BLaER1 treated with 17β-estradiol and CSF1 and Interleukin-3, amounts not matched to agents 10 nM and 100 nM (cell line): ENCODE data around the gene ANO6.
"Not testable (repeated sequence)": the region's sequence is repeated elsewhere in the genome, so short reads cannot be mapped to it uniquely, and the experiment has no call there.

Experiments
- H3K27ac ChIP-seq, 11 experiments: shearing (Covaris generic); formaldehyde crosslinking; 2 replicates each; pipeline ENCODE4 v1.8.1; 2022
- H3K27me3 ChIP-seq, 11 experiments: shearing (Covaris generic); formaldehyde crosslinking; 2 replicates each; pipeline ENCODE4 v1.8.1; 2022
- H3K36me3 ChIP-seq, 11 experiments: shearing (Covaris generic); formaldehyde crosslinking; 2 replicates each; pipeline ENCODE4 v1.8.1; 2022
- H3K4me1 ChIP-seq, 10 experiments: shearing (Covaris generic); formaldehyde crosslinking; 2 replicates each; pipeline ENCODE4 v1.8.1; 2022
- H3K4me2 ChIP-seq, 11 experiments: shearing (Covaris generic); formaldehyde crosslinking; 2 replicates each; pipeline ENCODE4 v1.8.1; 2022
- H3K4me3 ChIP-seq, 10 experiments: shearing (Covaris generic); formaldehyde crosslinking; 2 replicates each; pipeline ENCODE4 v1.8.1; 2022
- H3K9ac ChIP-seq, 11 experiments: shearing (Covaris generic); formaldehyde crosslinking; 2 replicates each; pipeline ENCODE4 v1.8.1; 2022
- H3K9me3 ChIP-seq, 11 experiments: shearing (Covaris generic); formaldehyde crosslinking; replicated peaks in 1 of 11; 2 replicates each; pipeline ENCODE4 v1.8.1; 2022
- H4K20me1 ChIP-seq, 11 experiments: shearing (Covaris generic); formaldehyde crosslinking; 2 replicates each; pipeline ENCODE4 v1.8.1; 2022
- Cebpa-rat ChIP-seq, 11 experiments: shearing (Covaris generic); IDR thresholded peaks; 2 replicates each; pipeline ENCODE4 v1.8.1; 2022

ANO6 gene

GRCh38 chr12:45257185-45257930, 41.5 kb downstream of the ANO6 start:
- H3K4me2 ChIP-seq: peak overlapping the region; percentile 39 to 92 (median 65)
- H3K27ac ChIP-seq: peak overlapping the region in 7 of 11 experiments; percentile 14 to 58 (median 43); a peak in 10 of 22 replicates
- no peaks in the 10 kb centered on the region for H3K9me3 ChIP-seq
- H3K4me1 ChIP-seq: peaks cover 11 to 24% (median 21%) of the 10 kb centered on the region in 10 experiments
- peaks cover 0 to 19% (median 0%) of the 10 kb centered on the region in 11 experiments; a peak in 5 of 22 replicates for H4K20me1 ChIP-seq
- no peaks in the 10 kb centered on the region for H3K27me3 ChIP-seq
- TF ChIP-seq Cebpa-rat (IDR thresholded peaks at IDR 0.05): no peak
- H3K4me3 ChIP-seq: no peak overlapping the region
- H3K36me3 ChIP-seq: peaks cover 0 to 24% (median 6%) of the 10 kb centered on the region in 11 experiments; a peak in 9 of 22 replicates
- peak overlapping the region in 2 of 11 experiments; percentile 12 to 19; a peak in 2 of 22 replicates for H3K9ac ChIP-seq

- Histone ChIP-seq H3K27ac (no peak overlapping the region), H3K9ac (no peak overlapping the region)
Observed at GRCh38 chr12:45259675-45260074, 43.8 kb downstream of the ANO6 start.

GRCh38 chr12:45260104-45260815, 44.4 kb downstream of the ANO6 start:
- no peaks in the 10 kb centered on the region for H3K9me3 ChIP-seq
- H3K9ac ChIP-seq: no peak overlapping the region
- H3K27me3 ChIP-seq: no peaks in the 10 kb centered on the region
- H3K36me3 ChIP-seq: peaks cover 0 to 24% (median 5%) of the 10 kb centered on the region in 11 experiments; a peak in 10 of 22 replicates
- H4K20me1 ChIP-seq: peaks cover 0 to 21% (median 0%) of the 10 kb centered on the region in 11 experiments; a peak in 6 of 22 replicates
- peaks cover 11 to 24% (median 21%) of the 10 kb centered on the region in 10 experiments for H3K4me1 ChIP-seq
- no peak for TF ChIP-seq Cebpa-rat (IDR thresholded peaks at IDR 0.05)
- no peak overlapping the region for H3K4me3 ChIP-seq
- H3K27ac ChIP-seq: no peak overlapping the region
- H3K4me2 ChIP-seq: no peak overlapping the region

More at GRCh38 chr12:45259675-45260074, 43.8 kb downstream of the ANO6 start:
- TF ChIP-seq Cebpa-rat (IDR thresholded peaks at IDR 0.05): no peak
- Histone ChIP-seq H4K20me1 (peaks cover 0 to 21% (median 0%) of the 10 kb centered on the region in 11 experiments; a peak in 5 of 22 replicates), H3K4me3 (no peak overlapping the region), H3K9me3 (no peaks in the 10 kb centered on the region), H3K36me3 (peaks cover 0 to 24% (median 6%) of the 10 kb centered on the region in 11 experiments; a peak in 10 of 22 replicates), H3K27me3 (no peaks in the 10 kb centered on the region), H3K4me1 (peaks cover 11 to 24% (median 21%) of the 10 kb centered on the region in 10 experiments), H3K4me2 (no peak overlapping the region)

DNA sequence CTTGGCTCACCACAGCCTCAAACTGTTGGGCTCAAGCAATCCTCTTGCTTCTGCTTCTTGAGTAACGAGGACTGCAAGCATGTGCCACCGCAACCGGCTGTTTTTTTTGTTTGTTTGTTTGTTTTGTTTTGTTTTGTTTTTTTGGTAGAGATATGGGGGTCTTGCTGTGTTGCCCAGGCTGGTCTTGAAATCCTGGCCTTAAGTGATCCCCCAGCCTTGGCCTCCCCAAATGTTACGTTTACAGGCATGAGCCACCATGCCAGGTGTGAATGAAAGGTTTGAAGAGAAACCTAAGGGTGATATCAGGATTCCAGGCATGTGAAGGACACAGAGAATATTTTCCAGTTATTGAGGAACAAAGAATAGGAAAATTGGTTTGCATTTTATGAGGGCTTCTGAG, 45.0 kb downstream of the ANO6 start:
- no peaks in the 10 kb centered on the region for H3K27me3 ChIP-seq
- no peak overlapping the region for H3K27ac ChIP-seq
- H3K36me3 ChIP-seq: peaks cover 0 to 24% (median 5%) of the 10 kb centered on the region in 11 experiments; a peak in 9 of 22 replicates
- no peak overlapping the region for H3K4me2 ChIP-seq
- no peak overlapping the region for H3K4me3 ChIP-seq
- no peaks in the 10 kb centered on the region for H3K9me3 ChIP-seq
- H3K9ac ChIP-seq: no peak overlapping the region
- H4K20me1 ChIP-seq: peaks cover 0 to 21% (median 0%) of the 10 kb centered on the region in 11 experiments; a peak in 7 of 22 replicates
- peaks cover 11 to 21% (median 19%) of the 10 kb centered on the region in 10 experiments for H3K4me1 ChIP-seq
- no peak for TF ChIP-seq Cebpa-rat (IDR thresholded peaks at IDR 0.05)

GRCh38 chr12:45262185-45262584, 46.3 kb downstream of the ANO6 start:
- H3K9ac ChIP-seq, H3K4me1 ChIP-seq, H3K4me3 ChIP-seq, H3K27ac ChIP-seq, H3K4me2 ChIP-seq, H3K27me3 ChIP-seq, H3K9me3 ChIP-seq: not testable (repeated sequence)
- peaks cover 0 to 24% (median 5%) of the 10 kb centered on the region in 11 experiments; a peak in 9 of 22 replicates for H3K36me3 ChIP-seq
- H4K20me1 ChIP-seq: peaks cover 0 to 17% (median 0%) of the 10 kb centered on the region in 11 experiments; a peak in 7 of 22 replicates

- Histone ChIP-seq H3K4me3 (no peak overlapping the region), H3K4me2 (no peak overlapping the region), H4K20me1 (peaks cover 0 to 24% (median 3%) of the 10 kb centered on the region in 11 experiments; a peak in 12 of 22 replicates), H3K4me1 (peaks cover 7 to 10% (median 7%) of the 10 kb centered on the region in 10 experiments), H3K36me3 (peaks cover 0 to 24% (median 5%) of the 10 kb centered on the region in 11 experiments; a peak in 9 of 22 replicates), H3K9me3 (no peaks in the 10 kb centered on the region), H3K27me3 (no peaks in the 10 kb centered on the region), H3K27ac (no peak overlapping the region), H3K9ac (no peak overlapping the region)
- no peak for TF ChIP-seq Cebpa-rat (IDR thresholded peaks at IDR 0.05)
Observed at GRCh38 chr12:45263587-45263986, 47.7 kb downstream of the ANO6 start.

- no peaks in the 10 kb centered on the region for H3K9me3 ChIP-seq
- H3K4me3 ChIP-seq: no peak overlapping the region
- no peak for TF ChIP-seq Cebpa-rat (IDR thresholded peaks at IDR 0.05)
- peaks cover 6 to 40% (median 14%) of the 10 kb centered on the region in 11 experiments; a peak in 14 of 22 replicates for H4K20me1 ChIP-seq
- peak overlapping the region in 8 of 11 experiments; percentile 4 to 37 (median 24); a peak in 10 of 22 replicates for H3K27ac ChIP-seq
- H3K4me1 ChIP-seq: peaks cover 16 to 23% (median 19%) of the 10 kb centered on the region in 10 experiments
- H3K9ac ChIP-seq: no peak overlapping the region
- peaks cover 0 to 15% (median 4%) of the 10 kb centered on the region in 11 experiments; a peak in 9 of 22 replicates for H3K36me3 ChIP-seq
- no peaks in the 10 kb centered on the region for H3K27me3 ChIP-seq
- H3K4me2 ChIP-seq: peak overlapping the region; percentile 13 to 79 (median 70)
Observed at GRCh38 chr12:45268672-45269411, 52.9 kb downstream of the ANO6 start.

GRCh38 chr12:45269412-45269751, 53.5 kb downstream of the ANO6 start:
- H4K20me1 ChIP-seq: peaks cover 6 to 43% (median 14%) of the 10 kb centered on the region in 11 experiments; a peak in 14 of 22 replicates
- no peak overlapping the region for H3K9ac ChIP-seq
- H3K9me3 ChIP-seq: no peaks in the 10 kb centered on the region
- peak overlapping the region in 9 of 11 experiments; percentile 58 to 79 (median 71); a peak in 14 of 22 replicates for H3K4me2 ChIP-seq
- peaks cover 16 to 29% (median 20%) of the 10 kb centered on the region in 10 experiments for H3K4me1 ChIP-seq
- no peak overlapping the region for H3K4me3 ChIP-seq
- no peaks in the 10 kb centered on the region for H3K27me3 ChIP-seq
- H3K27ac ChIP-seq: no peak overlapping the region; a peak in 1 of 22 replicates
- no peak for TF ChIP-seq Cebpa-rat (IDR thresholded peaks at IDR 0.05)
- H3K36me3 ChIP-seq: peaks cover 0 to 19% (median 6%) of the 10 kb centered on the region in 11 experiments; a peak in 9 of 22 replicates
